Muscle layer of duodenum (tissue), 2 donors: ENCODE data around the gene KHDC1L.
"Not testable (repeated sequence)": the region's sequence is repeated elsewhere in the genome, so short reads cannot be mapped to it uniquely, and the experiment has no call there.

Experiments used
- H3K27ac ChIP-seq: one replicate; pipeline ENCODE4 v1.7.0; 2013; ENCODE audit warnings: mild to moderate bottlenecking, low read length
- H3K27me3 ChIP-seq: one replicate; pipeline ENCODE4 v1.7.0; 2013; ENCODE audit warnings: low read depth, mild to moderate bottlenecking, control low read depth, low read length
- H3K36me3 ChIP-seq, 2 donors: one replicate each; pipeline ENCODE4 v1.7.0; 2013; ENCODE audit warnings: low read length in 2 of 2, control low read depth in 1 of 2, mild to moderate bottlenecking in 1 of 2; ENCODE audit not compliant: insufficient read depth in 2 of 2, control insufficient read depth in 1 of 2
- H3K4me1 ChIP-seq, 2 donors: one replicate each; pipeline ENCODE4 v1.7.0; 2013; ENCODE audit warnings: low read length in 2 of 2, mild to moderate bottlenecking in 2 of 2, control low read depth in 1 of 2, moderate library complexity in 1 of 2; ENCODE audit not compliant: insufficient read depth in 2 of 2, control insufficient read depth in 1 of 2
- H3K4me3 ChIP-seq, 2 donors: one replicate each; pipeline ENCODE4 v1.7.0; 2013; ENCODE audit warnings: low read length in 2 of 2, low read depth in 1 of 2, mild to moderate bottlenecking in 1 of 2
- H3K9me3 ChIP-seq, 2 donors: one replicate each; pipeline ENCODE4 v1.7.0; 2013; ENCODE audit warnings: low read length in 2 of 2, control low read depth in 1 of 2, mild to moderate bottlenecking in 1 of 2; ENCODE audit not compliant: control insufficient read depth in 1 of 2
- donor health status: healthy.

The KHDC1L gene

DNA sequence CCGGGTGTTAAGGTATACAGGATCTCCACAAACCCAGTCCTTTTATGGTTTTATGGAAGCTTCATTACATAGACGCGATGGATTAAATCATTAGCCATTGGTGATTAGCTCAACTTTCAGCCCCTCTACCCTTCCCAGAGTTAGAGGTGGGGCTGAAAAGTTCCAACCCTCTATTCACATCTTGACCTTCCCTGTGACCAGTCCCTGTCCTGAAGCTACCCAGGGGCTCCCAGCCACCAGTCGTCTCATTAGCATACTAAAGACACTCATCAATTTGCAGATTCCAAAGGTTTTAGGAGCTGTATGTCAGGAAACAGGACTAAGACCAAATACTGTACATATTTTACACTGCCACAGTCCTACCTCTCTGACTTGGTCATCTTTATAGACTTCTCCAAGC, 21.0 kb downstream of the KHDC1L start:
- H3K27me3 ChIP-seq, result no peaks in the 10 kb centered on the region
- H3K4me1 ChIP-seq, result no peaks in the 10 kb centered on the region
- H3K36me3 ChIP-seq, result no peaks in the 10 kb centered on the region
- no peaks in the 10 kb centered on the region for H3K9me3 ChIP-seq
- H3K27ac ChIP-seq, result no peak overlapping the region
- no peak overlapping the region for H3K4me3 ChIP-seq

DNA sequence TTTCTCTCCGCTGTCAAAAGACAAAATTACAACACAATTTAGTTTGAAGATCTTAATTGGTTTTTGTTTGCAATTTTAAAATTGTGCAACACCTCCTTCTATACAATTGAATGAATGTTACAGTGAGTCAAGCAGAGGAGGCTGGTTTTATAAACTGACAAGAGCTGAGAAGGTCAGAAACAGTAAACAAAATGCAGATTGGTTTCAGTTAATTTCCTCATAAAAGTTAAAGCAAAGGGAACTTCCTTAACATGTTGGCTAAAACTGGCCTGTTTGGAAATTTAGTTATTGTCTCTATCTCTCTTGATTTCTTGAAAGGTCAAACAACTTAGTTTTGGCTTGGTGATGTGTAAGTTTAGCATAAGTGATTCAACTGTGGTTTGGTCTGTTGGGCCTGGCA, 22.2 kb downstream of the KHDC1L start:
- Histone ChIP-seq H3K27me3 (no peaks in the 10 kb centered on the region), H3K27ac (no peak overlapping the region), H3K4me1 (no peaks in the 10 kb centered on the region), H3K4me3 (no peak overlapping the region), H3K36me3 (no peaks in the 10 kb centered on the region), H3K9me3 (no peaks in the 10 kb centered on the region)

GRCh38 chr6:73200735-73201134, 24.6 kb downstream of the KHDC1L start:
- no peaks in the 10 kb centered on the region for H3K9me3 ChIP-seq
- no peaks in the 10 kb centered on the region for H3K36me3 ChIP-seq
- H3K27me3 ChIP-seq, result no peaks in the 10 kb centered on the region
- H3K4me3 ChIP-seq, result no peak overlapping the region
- no peak overlapping the region for H3K27ac ChIP-seq
- H3K4me1 ChIP-seq, result no peaks in the 10 kb centered on the region

- no peak overlapping the region for H3K27ac ChIP-seq
- H3K27me3 ChIP-seq, result no peaks in the 10 kb centered on the region
- no peaks in the 10 kb centered on the region for H3K9me3 ChIP-seq
- H3K4me1 ChIP-seq, result no peaks in the 10 kb centered on the region
- no peaks in the 10 kb centered on the region for H3K36me3 ChIP-seq
- H3K4me3 ChIP-seq, result no peak overlapping the region
These were observed 25.0 kb downstream of the KHDC1L start for GRCh38 chr6:73200247-73200646.

- Histone ChIP-seq H3K9me3 (no peaks in the 10 kb centered on the region), H3K27ac (no peak overlapping the region), H3K4me1 (no peaks in the 10 kb centered on the region), H3K36me3 (no peaks in the 10 kb centered on the region), H3K27me3 (no peaks in the 10 kb centered on the region), H3K4me3 (no peak overlapping the region)
These were observed 30.6 kb downstream of the KHDC1L start for GRCh38 chr6:73194744-73195143.

GRCh38 chr6:73193302-73193701, 32.0 kb downstream of the KHDC1L start:
- not testable (repeated sequence) for H3K4me1 ChIP-seq, H3K27me3 ChIP-seq, H3K27ac ChIP-seq, H3K9me3 ChIP-seq, H3K4me3 ChIP-seq, H3K36me3 ChIP-seq

GRCh38 chr6:73182021-73182607, 43.2 kb downstream of the KHDC1L start:
- Histone ChIP-seq H3K9me3 (no peaks in the 10 kb centered on the region), H3K36me3 (no peaks in the 10 kb centered on the region), H3K27ac (no peak overlapping the region), H3K27me3 (no peaks in the 10 kb centered on the region), H3K4me3 (no peak overlapping the region), H3K4me1 (no peaks in the 10 kb centered on the region)

- Histone ChIP-seq H3K36me3 (no peaks in the 10 kb centered on the region), H3K4me1 (no peaks in the 10 kb centered on the region), H3K27me3 (no peaks in the 10 kb centered on the region), H3K9me3 (no peaks in the 10 kb centered on the region), H3K4me3 (peak overlapping the region; percentile 13 to 34), H3K27ac (no peak overlapping the region)
These were observed 44.3 kb downstream of the KHDC1L start for GRCh38 chr6:73180763-73181619.

GRCh38 chr6:73180076-73180738, 45.1 kb downstream of the KHDC1L start:
- H3K4me1 ChIP-seq, result no peaks in the 10 kb centered on the region
- no peaks in the 10 kb centered on the region for H3K36me3 ChIP-seq
- no peak overlapping the region for H3K27ac ChIP-seq
- no peak overlapping the region for H3K4me3 ChIP-seq
- no peaks in the 10 kb centered on the region for H3K27me3 ChIP-seq
- H3K9me3 ChIP-seq, result no peaks in the 10 kb centered on the region

DNA sequence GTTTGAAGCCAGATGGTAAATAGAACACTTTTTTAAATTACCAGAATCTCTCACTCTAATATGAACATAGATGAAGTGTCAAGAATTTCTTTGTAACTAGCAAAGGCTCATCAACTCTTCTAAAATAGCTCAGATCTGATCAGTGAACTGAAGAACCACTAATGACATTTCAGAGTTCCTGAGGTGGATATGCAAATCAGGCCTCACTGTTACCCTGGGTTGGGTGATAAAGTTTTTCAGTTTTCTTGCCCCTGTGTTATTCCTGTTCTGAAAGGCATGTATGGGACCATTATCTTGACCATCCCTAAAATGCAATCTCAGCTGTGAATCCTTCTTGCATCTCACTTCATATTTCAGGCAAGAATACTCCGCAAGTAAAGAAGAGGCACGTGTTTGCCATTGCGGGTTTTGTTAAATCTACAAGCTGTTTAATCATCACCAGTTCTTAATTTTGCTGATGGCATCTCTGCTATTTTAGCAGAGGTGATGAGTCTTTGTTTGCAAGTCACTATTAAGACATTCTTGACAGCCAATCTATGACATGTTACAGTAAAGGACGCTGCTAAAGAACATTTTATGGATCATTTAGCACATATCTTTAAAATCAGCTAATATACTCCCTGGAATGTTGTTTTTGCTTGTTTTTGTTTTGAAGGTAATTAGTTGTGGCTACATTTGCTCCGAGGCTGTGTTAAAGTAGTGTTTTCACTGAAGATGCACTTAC, 47.9 kb downstream of the KHDC1L start:
- Histone ChIP-seq H3K27ac (no peak overlapping the region), H3K9me3 (no peaks in the 10 kb centered on the region)

DNA sequence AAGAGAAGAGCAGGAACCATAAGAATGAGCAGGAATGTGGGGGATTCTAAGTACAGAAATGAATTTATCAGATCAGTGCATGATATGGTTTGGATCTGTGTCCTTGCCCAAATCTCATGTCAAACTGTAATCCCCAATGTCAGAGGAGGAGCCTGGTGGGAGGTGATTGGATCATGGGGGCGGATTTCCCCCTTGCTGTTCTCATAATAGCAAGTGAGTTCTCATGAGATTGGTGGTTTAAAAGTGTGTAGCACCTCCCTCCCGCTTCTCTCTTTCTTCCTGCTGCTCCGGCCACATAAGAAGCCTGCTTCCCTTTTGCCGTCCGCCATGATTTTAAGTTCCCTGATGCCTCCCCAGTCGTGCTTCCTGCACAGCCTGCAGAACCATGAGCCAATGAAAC, 49.2 kb downstream of the KHDC1L start:
- Histone ChIP-seq H3K27ac (no peak overlapping the region), H3K9me3 (no peaks in the 10 kb centered on the region), H3K36me3 (no peaks in the 10 kb centered on the region), H3K4me3 (no peak overlapping the region), H3K27me3 (no peaks in the 10 kb centered on the region), H3K4me1 (no peaks in the 10 kb centered on the region)

More for the DNA sequence above, 47.9 kb downstream of the KHDC1L start:
- Histone ChIP-seq H3K4me1 (no peaks in the 10 kb centered on the region), H3K27me3 (no peaks in the 10 kb centered on the region), H3K4me3 (no peak overlapping the region), H3K36me3 (no peaks in the 10 kb centered on the region)
